HAP-1 (cell line): ENCODE measurements around the gene KATNB1.
"Not testable (repeated sequence)": the region's sequence is repeated elsewhere in the genome, so short reads cannot be mapped to it uniquely, and the experiment has no call there.

Experiments used
- DNase-seq, 2 experiments: peaks; one replicate each; pipeline ENCODE4 v3.0.0-alpha.2; 2016 to 2020; ENCODE audit warnings: low spot score in 2 of 2
- H3K27me3 ChIP-seq: fragments of 250-450 bp; sonication (Bioruptor Pico); 2 replicates; pipeline ENCODE4 v1.5.1; 2020; ENCODE audit warnings: low read depth, mild to moderate bottlenecking, moderate library complexity
- H3K36me3 ChIP-seq: fragments of 250-450 bp; sonication (Bioruptor Pico); replicated peaks from 2 replicates; pipeline ENCODE4 v1.5.1; 2020; ENCODE audit warnings: mild to moderate bottlenecking
- H3K4me1 ChIP-seq: fragments of 250-450 bp; sonication (Bioruptor Pico); 2 replicates; pipeline ENCODE4 v1.5.1; 2020; ENCODE audit warnings: mild to moderate bottlenecking
- H3K4me3 ChIP-seq: fragments of 250-450 bp; sonication (Bioruptor Pico); 2 replicates; pipeline ENCODE4 v1.5.1; 2020; ENCODE audit warnings: mild to moderate bottlenecking, moderate library complexity
- H3K9me3 ChIP-seq: fragments of 250-450 bp; sonication (Bioruptor Pico); 2 replicates; pipeline ENCODE4 v1.5.1; 2020; ENCODE audit warnings: mild to moderate bottlenecking, moderate library complexity
- in situ Hi-C: fragments of 300-500 bp; cut with MboI; formaldehyde crosslinking; loops from 3 replicates; pipeline ENCODE4 v1.14.3; 2020; ENCODE audit warnings: low sequenced_read_pairs, inconsistent platforms, mixed read lengths

Gene KATNB1

DNA sequence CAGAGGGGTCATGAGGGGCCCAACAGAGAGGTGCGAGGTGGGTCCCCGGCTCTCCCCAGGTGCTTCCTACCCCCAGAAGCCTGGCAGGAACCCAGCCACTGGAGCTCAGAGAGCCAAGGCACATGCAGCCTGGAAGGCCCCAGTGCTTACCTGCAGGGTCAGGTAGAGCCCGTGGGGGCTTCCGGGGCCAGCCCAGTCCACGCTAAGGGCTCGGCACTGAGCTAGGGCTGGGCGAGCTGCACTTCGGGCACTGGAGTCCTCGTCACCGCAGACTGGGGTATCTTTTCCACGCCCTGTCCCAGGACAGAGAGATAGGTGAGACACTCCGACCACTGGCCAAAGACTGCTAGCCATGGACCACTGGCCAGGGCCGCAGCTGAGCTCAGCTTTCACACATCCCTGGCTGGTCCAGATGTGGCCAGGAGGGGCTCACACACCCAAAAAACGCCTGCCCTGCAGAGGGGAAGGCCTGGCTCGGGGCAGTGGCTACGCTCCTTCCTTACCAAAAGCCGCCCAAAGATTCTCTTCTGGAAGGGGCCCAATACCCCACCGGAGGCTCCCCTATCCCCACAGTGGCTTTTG lies 59.4 kb downstream of the KATNB1 start:
- in situ Hi-C loops = no loop called here
- Histone ChIP-seq H3K4me3 (no peak overlapping the region), H3K27me3 (no peaks in the 10 kb centered on the region), H3K4me1 (no peaks in the 10 kb centered on the region), H3K9me3 (no peaks in the 10 kb centered on the region), H3K36me3 (no peaks in the 10 kb centered on the region; the same call in 1 of the 2 replicates)
- DNase-seq = no peak

- no peak overlapping the region for H3K4me3 ChIP-seq
- peak; percentile 36 to 61 for DNase-seq
- H3K27me3 ChIP-seq = no peaks in the 10 kb centered on the region
- no peaks in the 10 kb centered on the region for H3K9me3 ChIP-seq
- H3K36me3 ChIP-seq = no peaks in the 10 kb centered on the region; the same call in 1 of the 2 replicates
- no peaks in the 10 kb centered on the region for H3K4me1 ChIP-seq
- in situ Hi-C loops = no loop called here
Measured at GRCh38 chr16:57795431-57795878, 59.9 kb downstream of the KATNB1 start.

GRCh38 chr16:57796014-57796413 lies 60.4 kb downstream of the KATNB1 start:
- H3K4me3 ChIP-seq, H3K4me1 ChIP-seq, H3K9me3 ChIP-seq, H3K36me3 ChIP-seq, DNase-seq, in situ Hi-C loops, H3K27me3 ChIP-seq: not testable (repeated sequence)

GRCh38 chr16:57797216-57797525 lies 61.6 kb downstream of the KATNB1 start:
- Histone ChIP-seq H3K4me1 (peaks cover 2% of the 10 kb centered on the region; the same call in 1 of the 2 replicates), H3K27me3 (no peaks in the 10 kb centered on the region), H3K9me3 (no peaks in the 10 kb centered on the region), H3K36me3 (no peaks in the 10 kb centered on the region; the same call in 1 of the 2 replicates), H3K4me3 (no peak overlapping the region)
- in situ Hi-C loops = no loop called here
- DNase-seq = no peak

GRCh38 chr16:57797526-57798266 lies 62.1 kb downstream of the KATNB1 start:
- DNase-seq = no peak
- H3K9me3 ChIP-seq = no peaks in the 10 kb centered on the region
- H3K4me3 ChIP-seq = no peak overlapping the region
- in situ Hi-C loops = no loop called here
- H3K36me3 ChIP-seq = no peaks in the 10 kb centered on the region; the same call in 1 of the 2 replicates
- H3K27me3 ChIP-seq = no peaks in the 10 kb centered on the region
- peaks cover 5% of the 10 kb centered on the region for H3K4me1 ChIP-seq

- no peaks in the 10 kb centered on the region for H3K9me3 ChIP-seq
- H3K4me1 ChIP-seq = peaks cover 6% of the 10 kb centered on the region
- no peak overlapping the region for H3K4me3 ChIP-seq
- no peaks in the 10 kb centered on the region; the same call in 1 of the 2 replicates for H3K36me3 ChIP-seq
- DNase-seq = no peak
- no peaks in the 10 kb centered on the region for H3K27me3 ChIP-seq
- in situ Hi-C loops = no loop called here
Measured at GRCh38 chr16:57798267-57798810, 62.8 kb downstream of the KATNB1 start.

DNA sequence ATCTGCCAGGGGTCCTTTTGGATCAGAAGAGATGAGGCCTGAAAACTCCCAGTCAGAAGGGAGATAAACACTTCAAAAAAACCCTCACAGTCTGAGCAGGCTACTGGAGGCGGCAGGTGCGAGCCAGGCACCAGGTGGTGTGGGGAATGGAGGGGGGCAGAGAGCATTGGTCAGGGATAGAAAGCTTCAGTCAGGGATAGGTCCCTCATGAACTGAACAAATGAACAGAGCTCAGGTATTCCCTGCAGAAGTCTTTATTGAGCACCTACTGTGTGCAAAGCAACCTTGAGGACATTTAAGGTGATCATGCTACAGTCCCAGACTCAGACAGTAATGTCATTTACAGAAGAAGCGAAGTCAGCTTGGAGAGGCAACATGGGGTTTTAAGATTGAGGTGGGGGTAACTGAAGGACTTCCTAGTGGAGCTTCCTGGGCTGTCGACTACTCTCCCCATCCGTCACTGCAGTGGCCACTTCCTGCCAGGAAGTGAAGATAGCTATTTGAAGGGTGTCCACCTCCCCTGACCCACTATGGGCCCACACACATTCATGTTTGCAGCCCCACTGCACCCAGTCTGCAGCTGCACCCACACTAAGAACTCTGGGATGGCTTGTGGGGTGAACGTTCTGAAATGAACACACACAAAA lies 63.5 kb downstream of the KATNB1 start:
- Histone ChIP-seq H3K27me3 (no peaks in the 10 kb centered on the region), H3K4me3 (no peak overlapping the region), H3K36me3 (no peaks in the 10 kb centered on the region; the same call in 1 of the 2 replicates), H3K9me3 (no peaks in the 10 kb centered on the region), H3K4me1 (peaks cover 6% of the 10 kb centered on the region)
- no peak for DNase-seq
- in situ Hi-C loops = no loop called here

GRCh38 chr16:57799600-57800199 lies 64.1 kb downstream of the KATNB1 start:
- no peaks in the 10 kb centered on the region for H3K9me3 ChIP-seq
- no peak for DNase-seq
- H3K36me3 ChIP-seq = no peaks in the 10 kb centered on the region; the same call in 1 of the 2 replicates
- H3K4me1 ChIP-seq = peaks cover 6% of the 10 kb centered on the region
- in situ Hi-C loops = no loop called here
- H3K27me3 ChIP-seq = no peaks in the 10 kb centered on the region
- no peak overlapping the region for H3K4me3 ChIP-seq

GRCh38 chr16:57800200-57801097 lies 64.9 kb downstream of the KATNB1 start:
- no peak for DNase-seq
- in situ Hi-C loops = no loop called here
- Histone ChIP-seq H3K4me3 (no peak overlapping the region), H3K36me3 (no peaks in the 10 kb centered on the region; the same call in 1 of the 2 replicates), H3K9me3 (no peaks in the 10 kb centered on the region), H3K27me3 (no peaks in the 10 kb centered on the region), H3K4me1 (peaks cover 6% of the 10 kb centered on the region)

GRCh38 chr16:57801098-57801808 lies 65.7 kb downstream of the KATNB1 start:
- Histone ChIP-seq H3K36me3 (no peaks in the 10 kb centered on the region; the same call in 1 of the 2 replicates), H3K9me3 (no peaks in the 10 kb centered on the region), H3K4me1 (peaks cover 6% of the 10 kb centered on the region), H3K27me3 (no peaks in the 10 kb centered on the region), H3K4me3 (peak overlapping the region; percentile 43)
- in situ Hi-C loops = no loop called here
- no peak for DNase-seq

DNA sequence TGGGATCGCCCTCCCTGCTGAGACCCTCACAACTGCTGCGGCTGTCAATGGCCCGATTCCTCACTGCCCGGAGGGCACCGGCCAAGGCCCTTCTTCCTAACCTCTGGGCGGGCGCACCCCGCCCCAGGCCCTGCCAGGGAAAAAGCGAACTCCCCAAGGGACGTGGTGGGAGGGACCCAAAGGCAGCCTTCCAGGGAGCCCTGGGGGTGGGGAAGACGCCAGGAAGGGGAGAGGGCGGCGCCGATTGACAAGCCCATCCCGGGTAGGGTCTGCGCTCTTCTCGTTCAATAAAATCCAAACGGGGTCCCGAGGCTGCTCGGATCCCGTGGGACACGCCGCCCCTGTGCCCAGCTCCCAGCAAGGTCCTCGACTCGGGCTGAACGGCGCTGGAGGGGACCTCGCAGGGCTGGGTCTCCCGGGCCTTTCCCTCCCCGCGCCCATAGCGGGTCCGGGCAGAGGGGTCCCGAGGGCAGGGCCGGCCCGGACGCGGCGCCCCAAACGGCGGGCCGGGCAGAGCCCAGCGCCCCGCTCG lies 66.3 kb downstream of the KATNB1 start:
- H3K4me3 ChIP-seq = peak overlapping the region; percentile 43
- no peaks in the 10 kb centered on the region for H3K36me3 ChIP-seq
- in situ Hi-C loops = no loop called here
- H3K9me3 ChIP-seq = no peaks in the 10 kb centered on the region
- H3K4me1 ChIP-seq = peaks cover 6% of the 10 kb centered on the region
- no peaks in the 10 kb centered on the region for H3K27me3 ChIP-seq
- DNase-seq = peak in 1 of 2 experiments; percentile 74

DNA sequence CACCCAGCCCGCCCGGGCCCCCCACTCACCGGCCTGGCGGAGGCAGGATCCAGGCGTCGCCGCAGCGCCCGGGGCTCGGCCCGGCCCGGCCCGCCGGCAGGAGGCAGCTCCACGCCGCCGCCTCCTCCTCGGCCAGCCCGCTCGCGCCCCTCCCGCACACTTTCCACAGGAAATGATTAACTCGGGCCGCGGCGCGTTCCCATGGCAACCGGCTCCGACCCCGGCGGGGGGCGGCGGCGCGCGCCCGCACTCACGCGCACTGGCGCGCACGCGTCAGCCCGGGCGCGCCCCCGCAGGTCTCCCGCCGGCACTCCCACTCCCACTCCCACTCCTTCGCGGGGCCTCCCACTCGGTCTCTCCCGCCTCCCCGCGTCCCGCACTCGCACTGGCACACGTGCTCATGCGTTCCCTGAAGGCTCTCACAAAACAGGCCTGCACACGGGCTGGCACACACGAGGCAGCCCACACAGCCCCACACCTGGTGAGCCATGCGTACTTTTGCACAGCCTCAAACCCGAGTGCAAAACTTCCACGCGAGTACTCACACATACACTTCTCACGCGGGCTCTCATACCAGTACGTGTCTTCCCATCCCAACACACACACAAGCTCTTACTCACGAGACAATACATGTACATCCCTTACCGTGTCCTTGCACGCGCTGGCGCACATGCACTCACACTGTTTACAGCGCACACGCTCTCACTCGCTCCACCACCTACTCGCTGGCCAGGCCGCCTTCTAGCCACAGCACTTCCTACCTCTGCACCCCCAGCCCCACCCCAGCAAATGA lies 67.0 kb downstream of the KATNB1 start, which contains the start of gene KIFC3:
KIFC3 (minus strand) TSS at position 151 of the 793 bp plus-strand sequence. CDS start 4,248 bp downstream, outside the sequence.
- Histone ChIP-seq H3K4me1 (peaks cover 6% of the 10 kb centered on the region), H3K27me3 (no peaks in the 10 kb centered on the region), H3K9me3 (no peaks in the 10 kb centered on the region), H3K4me3 (peak within 1 kb of the TSS; percentile 43), H3K36me3 (no peaks in the 10 kb centered on the region)
- in situ Hi-C loops = no loop called here
- DNase-seq = peak; percentile 26 to 84
